NCI-H2227 treated with DMSO at 0.1 percent for 48 hours (cell line): ENCODE data around the gene GAB2.
"Not testable (repeated sequence)": the region's sequence is repeated elsewhere in the genome, so short reads cannot be mapped to it uniquely, and the experiment has no call there.

Experiments used
- DNase-seq: peaks from one replicate; lab custom pipeline; 2025; lab: John Stamatoyannopoulos, UW

The GAB2 gene

DNA sequence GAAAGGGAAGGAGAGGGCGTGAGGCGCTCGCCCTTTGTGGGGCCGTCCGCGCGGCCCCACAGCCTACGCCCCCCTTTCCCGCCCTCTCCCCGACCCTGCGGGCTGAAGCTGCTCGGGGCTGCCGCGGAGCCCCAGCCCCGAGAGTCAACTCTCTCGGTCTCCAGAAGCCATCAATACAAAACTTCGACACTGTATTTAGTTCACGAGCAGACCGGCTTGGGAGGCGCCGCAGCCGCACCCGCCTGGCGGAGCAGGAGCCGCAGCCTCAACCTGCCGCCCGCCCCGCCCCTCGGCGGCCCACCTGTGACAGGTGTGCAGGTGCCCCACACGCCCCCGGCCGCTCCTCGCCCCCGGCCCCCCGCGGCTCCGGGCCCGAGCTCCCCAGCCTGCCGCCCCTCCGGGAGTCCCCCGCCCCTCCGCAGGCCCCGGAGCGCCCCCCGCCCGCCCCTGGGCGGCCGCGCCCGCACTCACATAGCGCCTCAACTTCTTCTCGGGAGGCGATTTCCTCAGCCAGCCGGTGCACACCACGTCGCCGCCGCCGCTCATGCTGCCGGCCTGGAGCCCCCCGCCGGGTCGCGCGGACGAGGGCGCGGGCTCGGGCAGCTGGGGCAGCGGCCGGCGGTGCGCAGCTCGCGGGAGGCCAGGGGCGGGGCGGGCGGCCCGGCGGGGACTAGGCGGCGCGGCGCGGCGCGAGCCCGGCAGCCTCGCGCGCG, at the start of gene GAB2:
Gene GAB2, minus strand, starts transcription at position 646 of the 713 bp plus-strand sequence. Its CDS starts 100 bp downstream, at position 546.
- DNase-seq, result no peak

GRCh38 chr11:78467370-78467769, 49.8 kb upstream of the GAB2 start:
- DNase-seq, result no peak

GRCh38 chr11:78465169-78465942, 47.7 kb upstream of the GAB2 start:
- no peak for DNase-seq

- not testable (repeated sequence) for DNase-seq
Observed at GRCh38 chr11:78464787-78465168, 47.2 kb upstream of the GAB2 start.

- no peak for DNase-seq
Observed at GRCh38 chr11:78460471-78460870, 42.9 kb upstream of the GAB2 start.

DNA sequence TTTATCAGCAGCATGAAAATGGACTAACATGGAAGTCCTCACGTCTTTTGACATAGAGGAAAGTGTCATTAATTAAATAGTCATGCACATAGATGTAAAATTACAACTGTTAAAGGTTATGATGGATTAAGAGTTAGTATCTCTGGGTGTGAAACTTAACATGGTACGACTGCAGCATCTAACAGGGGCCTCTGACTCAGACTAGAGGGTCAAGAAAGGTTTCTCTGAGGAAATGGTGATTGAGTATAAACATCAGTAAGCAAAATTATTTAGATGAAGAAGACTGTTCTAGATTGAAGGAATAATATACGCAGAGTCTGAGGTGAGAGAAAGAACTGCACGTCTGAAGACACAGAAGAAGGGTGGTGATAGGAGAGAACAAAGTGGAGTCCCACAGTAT, 42.1 kb upstream of the GAB2 start:
- no peak for DNase-seq

DNA sequence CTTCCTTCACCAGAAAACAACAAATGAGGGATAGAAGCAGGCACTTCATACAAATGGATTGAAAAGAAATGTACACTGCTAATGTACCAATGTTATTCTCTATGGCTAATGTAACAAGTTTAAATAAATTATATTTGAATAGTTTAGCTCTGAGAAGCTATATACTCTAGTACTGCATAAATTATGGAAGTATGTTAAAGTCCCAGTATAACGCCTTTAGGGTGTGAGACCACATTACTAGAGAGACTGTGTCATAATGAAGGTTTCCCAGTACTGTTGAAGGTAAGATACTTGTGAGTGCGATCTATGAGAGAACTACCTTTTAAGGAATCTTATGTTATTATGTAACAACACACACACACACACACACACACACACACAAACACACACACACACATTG, 39.8 kb upstream of the GAB2 start:
- DNase-seq, result no peak

GRCh38 chr11:78453140-78453935, 35.7 kb upstream of the GAB2 start:
- DNase-seq, result no peak

GRCh38 chr11:78451371-78452150, 33.9 kb upstream of the GAB2 start:
- no peak for DNase-seq

DNA sequence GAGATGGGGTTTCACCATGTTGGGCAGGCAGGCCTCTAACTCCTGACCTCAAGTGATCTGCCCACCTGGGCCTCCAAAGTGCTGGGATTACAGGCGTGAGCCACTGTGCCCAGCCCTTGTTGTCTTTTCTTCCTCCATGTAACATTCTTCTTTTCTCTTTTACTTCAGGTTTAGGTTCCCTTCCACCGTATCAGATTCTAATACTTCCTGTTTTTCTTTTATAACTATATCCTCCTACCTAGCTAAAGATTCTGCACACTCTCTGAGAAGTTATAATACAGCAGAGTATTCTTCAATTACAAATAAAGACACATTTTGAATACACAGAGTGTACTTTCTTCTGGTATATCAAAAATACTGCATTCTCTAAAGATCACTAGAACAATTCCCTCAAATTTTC, 33.2 kb upstream of the GAB2 start:
- DNase-seq, result no peak

GRCh38 chr11:78449866-78450265, 32.2 kb upstream of the GAB2 start:
- DNase-seq, result no peak

- DNase-seq, result no peak
Observed at GRCh38 chr11:78446210-78446609, 28.6 kb upstream of the GAB2 start.

GRCh38 chr11:78444726-78445125, 27.1 kb upstream of the GAB2 start:
- no peak for DNase-seq

DNA sequence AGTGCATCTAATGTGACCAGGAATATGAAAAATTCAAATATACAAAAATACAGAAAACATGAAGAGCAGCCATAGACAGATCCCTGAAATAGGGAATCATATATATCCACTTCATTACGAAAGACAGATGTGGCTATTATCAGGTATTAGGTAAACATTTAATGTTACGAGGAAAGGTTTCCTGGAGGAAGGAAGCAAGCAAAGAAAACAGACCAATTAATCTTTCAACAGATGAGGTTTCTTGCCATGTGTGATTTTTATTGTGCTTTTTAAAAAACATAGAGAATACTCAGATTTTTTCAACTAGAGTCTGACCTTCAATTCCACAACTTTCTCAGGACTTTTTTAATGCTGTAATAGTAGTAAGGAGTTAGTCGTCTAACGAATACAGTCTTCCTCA, 24.3 kb upstream of the GAB2 start:
- no peak for DNase-seq

DNA sequence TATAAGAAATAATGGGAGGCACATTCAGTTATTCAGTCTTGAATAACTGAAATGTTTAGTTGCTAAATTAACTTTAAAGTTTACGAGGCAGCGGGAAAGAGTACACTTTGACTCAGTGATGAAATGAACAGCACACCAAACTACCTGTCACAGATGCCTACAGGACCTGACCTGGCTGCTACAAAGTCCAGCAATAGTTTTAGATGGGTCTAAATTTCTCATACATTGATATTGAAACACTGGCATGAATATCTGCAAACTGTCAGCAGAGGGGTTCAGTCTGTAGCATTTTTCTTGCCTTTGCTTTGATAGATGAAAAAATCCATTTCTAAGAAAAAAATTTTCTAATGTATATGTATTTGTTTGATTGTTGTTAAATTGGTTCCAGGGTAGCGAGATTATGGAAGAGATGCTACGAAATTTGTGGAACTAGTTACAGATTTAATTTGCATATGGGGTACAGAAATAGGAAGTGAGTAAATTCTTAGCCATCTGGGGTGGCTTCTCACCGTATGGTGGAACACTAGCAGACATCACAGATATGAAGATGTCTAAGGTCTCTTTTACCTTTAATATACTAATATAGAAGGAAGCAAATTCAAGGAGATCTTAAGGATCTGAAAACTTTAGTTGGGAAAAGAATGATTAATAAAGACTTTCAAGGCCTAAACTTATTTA, 20.8 kb upstream of the GAB2 start:
- no peak for DNase-seq

DNA sequence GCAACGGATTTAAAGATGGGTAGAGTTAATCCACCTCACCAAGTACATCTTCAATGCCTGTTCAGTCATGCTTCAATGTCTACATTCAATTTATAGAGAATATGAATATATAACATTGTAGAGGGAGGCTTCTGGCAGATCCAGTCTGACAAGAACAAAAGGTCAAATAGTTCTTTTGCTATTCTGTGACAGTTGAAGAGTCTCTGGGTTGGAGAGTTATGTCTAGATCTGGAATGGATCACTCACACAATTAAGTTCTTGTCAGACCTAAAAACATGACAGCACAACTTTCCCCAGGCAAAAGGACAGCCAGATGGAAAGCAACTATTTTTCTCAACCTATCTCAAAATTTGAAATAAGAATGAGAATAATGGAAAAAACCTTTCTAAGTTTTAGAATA, 15.3 kb upstream of the GAB2 start:
- no peak for DNase-seq

GRCh38 chr11:78432058-78432515, 14.5 kb upstream of the GAB2 start:
- peak; percentile 2 for DNase-seq

DNA sequence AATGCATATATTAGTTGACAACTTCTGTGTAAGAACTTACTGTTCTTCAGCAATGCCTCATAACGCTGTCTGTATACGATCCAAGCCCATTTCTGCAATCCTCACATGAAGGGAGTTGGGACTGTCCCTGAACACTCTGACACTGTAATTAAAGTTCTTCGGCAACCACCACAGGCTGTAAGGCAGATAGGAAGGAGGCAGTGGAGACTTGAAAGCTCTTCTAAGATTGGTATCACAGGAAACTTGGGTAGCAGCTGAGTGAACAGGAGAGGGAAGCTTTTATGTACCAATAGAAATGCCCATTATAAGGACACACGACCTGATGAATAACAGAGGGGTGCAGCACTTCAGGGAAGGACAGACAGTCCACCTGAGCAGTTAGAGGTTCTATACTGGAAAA, 12.0 kb upstream of the GAB2 start:
- peak; percentile 45 for DNase-seq

GRCh38 chr11:78429209-78429608, 11.6 kb upstream of the GAB2 start:
- DNase-seq, result peak; percentile 45

DNA sequence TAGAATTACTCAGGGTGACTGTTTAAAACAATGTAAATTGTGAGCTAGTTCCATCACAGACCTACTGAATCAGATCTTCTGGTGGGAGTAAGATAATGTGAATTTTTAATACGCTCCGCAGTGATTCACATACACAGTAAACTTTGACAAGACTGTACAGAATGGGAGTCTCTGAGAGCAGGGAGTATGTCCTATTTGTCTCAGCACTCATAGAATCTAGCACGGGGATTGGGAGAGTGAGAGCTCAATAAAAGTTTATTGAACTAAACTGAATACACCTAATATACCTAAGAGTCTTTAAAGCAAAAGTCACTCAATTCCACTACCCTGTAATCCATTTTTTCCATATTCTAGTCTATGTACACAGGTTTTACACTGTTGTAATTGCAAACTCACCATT, 11.2 kb upstream of the GAB2 start:
- DNase-seq, result no peak

DNA sequence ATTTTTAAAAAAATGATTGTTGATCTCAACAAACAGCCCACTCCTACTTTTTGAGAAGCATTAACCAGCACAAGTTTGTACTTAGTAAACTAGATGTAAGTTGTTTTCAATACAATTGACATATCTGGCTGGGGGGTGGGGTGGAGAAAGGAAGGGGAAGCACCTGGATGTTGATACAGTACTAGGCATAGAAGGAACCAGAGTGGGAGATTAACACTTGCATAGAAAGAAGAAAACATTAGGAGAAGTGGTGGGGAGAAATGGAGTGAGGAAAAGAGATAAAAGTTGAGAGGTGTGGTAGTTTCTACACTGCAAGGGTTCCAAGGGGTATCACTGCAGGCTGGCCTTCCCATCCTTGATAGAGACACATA, 10.6 kb upstream of the GAB2 start:
- DNase-seq, result no peak
